Spleen (tissue), 7 donors: ENCODE data around the gene BAIAP2L2.

Source experiments
- CTCF ChIP-seq, 11 experiments: fragments of 200-600 bp in 7 of 11; fragments of 450-650 bp in 4 of 11; sonication (generic) in 4 of 11; IDR thresholded peaks in 8 of 11; conservative IDR thresholded peaks in 3 of 11; 1 replicate in 7 of 11; 2 replicates in 4 of 11; pipeline versions ENCODE4 v1.4.0 to v1.8.0; 2016 to 2021; ENCODE audit warnings: antibody characterized with exemption in 11 of 11, inconsistent platforms in 4 of 11, mild to moderate bottlenecking in 1 of 11
- POLR2A ChIP-seq, 3 donors: fragments of 450-650 bp; IDR thresholded peaks; one replicate each; pipeline ENCODE4 v1.5.1; 2017; ENCODE audit warnings: antibody characterized with exemption in 3 of 3, mild to moderate bottlenecking in 1 of 3
- donor health status: DM: no; HTN: no; CAD: no; lungs with moderate emphysema.
- donor health status: DM: no; HTN: no; CAD: no.
- donor health status: DM: no; HTN: no; CAD: no.

GRCh38 chr22:38108561-38109319 lies 1.7 kb downstream of the BAIAP2L2 start:
- no peak for TF ChIP-seq CTCF (IDR thresholded peaks at IDR 0.05 in 8 of 11, conservative IDR thresholded peaks at IDR 0.05 in 3 of 11)
- TF ChIP-seq POLR2A (IDR thresholded peaks at IDR 0.05): no peak
